ENCODE data around the gene NPTX2. TPM values are rescaled to one million over a fixed set of nuclear protein-coding genes. Genes with fewer than 3 reads are reported as not detected.

NPTX2 gene, protein sequence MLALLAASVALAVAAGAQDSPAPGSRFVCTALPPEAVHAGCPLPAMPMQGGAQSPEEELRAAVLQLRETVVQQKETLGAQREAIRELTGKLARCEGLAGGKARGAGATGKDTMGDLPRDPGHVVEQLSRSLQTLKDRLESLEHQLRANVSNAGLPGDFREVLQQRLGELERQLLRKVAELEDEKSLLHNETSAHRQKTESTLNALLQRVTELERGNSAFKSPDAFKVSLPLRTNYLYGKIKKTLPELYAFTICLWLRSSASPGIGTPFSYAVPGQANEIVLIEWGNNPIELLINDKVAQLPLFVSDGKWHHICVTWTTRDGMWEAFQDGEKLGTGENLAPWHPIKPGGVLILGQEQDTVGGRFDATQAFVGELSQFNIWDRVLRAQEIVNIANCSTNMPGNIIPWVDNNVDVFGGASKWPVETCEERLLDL
- 2.2 and 9.9 TPM in 2 replicates for total RNA-seq

GRCh38 chr7:98617051-98617959 lies at the start of gene NPTX2:
TSS of gene NPTX2 (plus strand) at chr7:98617285. CDS start at chr7:98617462, 177 bp downstream.

Other genes starting within 250 kb of the NPTX2 start
- gene BAIAP2L1, start 216.2 kb upstream of the NPTX2 start, total RNA-seq = 0.62 and 0.92 TPM in 2 replicates